Activated B cell treated with CpG ODN at 0.5 μM for 24 hours (primary cell): ENCODE measurements around the gene PSENEN. TPM values are rescaled to one million over a fixed set of nuclear protein-coding genes. Genes with fewer than 3 reads are reported as not detected.

Experiments
- ATAC-seq: fragments of 200-7000 bp; cut with Tn5 transposase; one replicate; pipeline ENCODE4 v1.10.0; 2021; ENCODE audit warnings: low read depth, mild to moderate bottlenecking, moderate library complexity
- CTCF ChIA-PET: fragments of 350-600 bp; sonication (Branson Sonifier 250); formaldehyde crosslinking; loops from one replicate; lab custom pipeline; 2021; ENCODE audit warnings: antibody characterized with exemption; lab: Charles Lee
- POLR2A ChIA-PET: fragments of 350-600 bp; sonication (Branson Sonifier 250); formaldehyde crosslinking; loops from one replicate; lab custom pipeline; 2021; ENCODE audit warnings: antibody characterized with exemption; lab: Charles Lee
- DNase-seq: peaks from one replicate; pipeline ENCODE4 v3.0.0; 2022
- H3K27ac Mint-ChIP-seq: one replicate; pipeline ENCODE4 v1.8.0; 2020; ENCODE audit warnings: mixed read lengths
- H3K27me3 Mint-ChIP-seq: one replicate; pipeline ENCODE4 v1.8.0; 2021; ENCODE audit warnings: mixed read lengths
- H3K36me3 Mint-ChIP-seq: one replicate; pipeline ENCODE4 v1.8.0; 2021; ENCODE audit warnings: low read depth, mixed read lengths
- H3K4me1 Mint-ChIP-seq: one replicate; pipeline ENCODE4 v1.8.0; 2021; ENCODE audit warnings: mixed read lengths
- H3K4me3 Mint-ChIP-seq: one replicate; pipeline ENCODE4 v1.8.0; 2020; ENCODE audit warnings: mild to moderate bottlenecking, mixed read lengths
- H3K9me3 Mint-ChIP-seq: one replicate; pipeline ENCODE4 v1.8.0; 2020; ENCODE audit warnings: mixed read lengths
- CTCF ChIP-seq: fragments of 200-600 bp; IDR thresholded peaks from one replicate; pipeline ENCODE4 v1.8.0; 2022; ENCODE audit warnings: antibody characterized with exemption, mild to moderate bottlenecking
- intact Hi-C: fragments of 100-400 bp; cut with micrococcal nuclease; formaldehyde crosslinking; loops from one replicate; pipeline ENCODE4 v1.15.1; 2024
- total RNA-seq: library from RNA; stranded (reverse); gene quantifications from 2 replicates; pipeline ENCODE4 v1.2.3, GENCODE V29; 2022

PSENEN gene
- total RNA-seq, 1 donor from 2014 or later: 45.0 TPM

DNA sequence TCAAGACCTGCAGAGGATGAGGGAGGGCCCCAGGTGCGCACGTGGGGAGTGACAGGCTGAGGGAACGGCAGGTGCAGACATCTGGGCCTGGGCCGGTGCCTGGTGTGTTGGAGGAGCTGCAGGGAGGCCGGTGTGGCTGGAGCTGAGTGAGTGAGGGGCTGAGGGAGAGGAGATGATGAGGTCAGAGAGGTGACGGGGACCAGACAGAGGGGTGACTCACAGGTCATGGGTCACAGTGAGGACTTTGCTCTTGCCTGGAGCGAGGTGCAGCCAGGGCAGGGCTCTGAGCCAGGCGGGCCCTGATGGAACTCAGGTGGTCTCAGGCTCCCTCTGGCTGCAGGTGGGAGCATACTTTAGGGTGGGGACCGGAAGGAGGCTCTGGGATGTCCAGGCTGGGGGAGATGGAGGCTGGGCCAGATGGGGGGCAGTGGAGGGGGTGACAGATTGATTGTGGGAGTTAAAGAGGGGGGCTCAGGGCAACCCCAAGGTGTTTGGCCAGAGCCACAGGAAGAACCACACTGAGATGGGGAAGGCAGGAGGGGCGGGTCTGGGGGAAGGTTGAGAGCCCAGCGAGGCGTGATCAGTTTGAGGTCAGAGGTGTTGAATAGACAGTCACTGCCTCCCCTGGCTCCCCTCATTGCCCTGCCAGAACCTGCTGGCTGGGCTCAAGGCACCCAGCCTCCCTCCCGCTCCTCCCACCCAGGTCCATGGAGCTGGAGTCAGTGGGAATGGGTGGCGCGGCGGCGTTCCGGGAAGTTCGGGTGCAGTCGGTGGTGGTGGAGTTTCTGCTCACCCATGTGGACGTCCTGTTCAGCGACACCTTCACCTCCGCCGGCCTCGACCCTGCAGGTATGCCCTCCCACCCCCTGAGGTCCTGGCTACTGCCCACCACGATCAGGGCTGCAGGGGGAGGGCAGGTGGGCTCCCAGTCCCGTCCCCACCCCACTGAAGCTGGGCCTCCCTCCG lies 38.3 kb downstream of the PSENEN start:
- DNase-seq (no peak), ATAC-seq (no peak)
- ChIA-PET POLR2A (no interaction called here), CTCF (no interaction called here)
- TF ChIP-seq CTCF: no peak
- no peaks in the 10 kb centered on the region for H3K9me3 Mint-ChIP-seq
- intact Hi-C loops: no loop called here
- H3K4me1 Mint-ChIP-seq: no peaks in the 10 kb centered on the region
- H3K27me3 Mint-ChIP-seq: no peaks in the 10 kb centered on the region
- no peak overlapping the region for H3K27ac Mint-ChIP-seq
- H3K36me3 Mint-ChIP-seq: peaks cover 7% of the 10 kb centered on the region
- H3K4me3 Mint-ChIP-seq: no peak overlapping the region

DNA sequence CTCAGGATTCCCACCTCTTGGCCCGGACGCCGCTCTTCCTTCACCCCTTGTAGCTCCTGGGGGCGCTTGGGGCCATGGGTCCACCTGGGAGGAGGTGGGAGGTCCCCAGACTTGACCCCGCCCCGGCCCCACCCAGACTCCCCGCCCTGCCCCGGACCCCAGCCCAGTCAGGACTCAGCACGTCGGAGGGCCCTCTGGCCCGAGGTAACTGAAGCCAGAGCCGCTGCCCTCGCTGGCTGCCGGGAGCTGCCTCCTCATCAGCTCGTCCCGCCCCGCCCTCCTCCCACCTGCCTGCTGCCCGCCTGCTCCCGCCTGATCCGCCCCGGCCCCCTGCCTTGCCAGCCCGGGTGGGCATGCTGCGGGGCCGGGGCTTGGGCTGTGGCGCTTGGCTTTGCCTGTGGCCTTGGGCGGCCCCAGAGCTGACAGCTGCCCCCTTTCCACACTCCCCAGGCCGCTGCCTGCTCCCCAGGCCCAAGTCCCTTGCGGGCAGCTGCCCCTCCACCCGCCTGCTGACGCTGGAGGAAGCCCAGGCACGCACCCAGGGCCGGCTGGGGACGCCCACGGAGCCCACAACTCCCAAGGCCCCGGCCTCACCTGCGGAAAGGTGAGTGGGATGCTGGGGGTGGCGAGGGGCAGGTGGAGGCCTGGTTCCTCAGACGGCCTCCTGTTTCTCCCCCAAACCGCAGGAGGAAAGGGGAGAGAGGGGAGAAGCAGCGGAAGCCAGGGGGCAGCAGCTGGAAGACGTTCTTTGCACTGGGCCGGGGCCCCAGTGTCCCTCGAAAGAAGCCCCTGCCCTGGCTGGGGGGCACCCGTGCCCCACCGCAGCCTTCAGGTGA lies 39.3 kb downstream of the PSENEN start:
- Mint-ChIP-seq H3K4me1 (no peaks in the 10 kb centered on the region), H3K27ac (no peak overlapping the region), H3K27me3 (no peaks in the 10 kb centered on the region), H3K36me3 (peaks cover 7% of the 10 kb centered on the region), H3K4me3 (no peak overlapping the region), H3K9me3 (no peaks in the 10 kb centered on the region)
- POLR2A ChIA-PET: no interaction called here
- ATAC-seq: no peak
- intact Hi-C loops: no loop called here
- CTCF ChIA-PET: no interaction called here
- TF ChIP-seq CTCF: no peak
- DNase-seq: no peak

DNA sequence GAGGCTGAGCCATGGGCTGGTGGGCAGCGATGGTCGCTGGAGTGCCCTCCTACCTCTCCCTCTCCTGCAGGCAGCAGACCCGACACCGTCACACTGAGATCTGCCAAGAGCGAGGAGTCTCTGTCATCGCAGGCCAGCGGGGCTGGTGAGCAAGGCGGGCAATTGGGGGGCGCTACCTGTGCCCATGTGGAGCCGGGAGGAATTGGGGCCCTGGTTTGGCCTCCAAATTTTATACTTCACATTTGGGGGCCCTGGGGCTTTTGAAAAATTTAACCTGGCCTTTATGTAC lies 39.8 kb downstream of the PSENEN start:
- Mint-ChIP-seq H3K4me1 (no peaks in the 10 kb centered on the region), H3K9me3 (no peaks in the 10 kb centered on the region), H3K4me3 (no peak overlapping the region), H3K27ac (no peak overlapping the region), H3K36me3 (peaks cover 7% of the 10 kb centered on the region), H3K27me3 (no peaks in the 10 kb centered on the region)
- DNase-seq (no peak), ATAC-seq (no peak)
- ChIA-PET CTCF (no interaction called here), POLR2A (no interaction called here)
- intact Hi-C loops: no loop called here
- TF ChIP-seq CTCF: no peak

DNA sequence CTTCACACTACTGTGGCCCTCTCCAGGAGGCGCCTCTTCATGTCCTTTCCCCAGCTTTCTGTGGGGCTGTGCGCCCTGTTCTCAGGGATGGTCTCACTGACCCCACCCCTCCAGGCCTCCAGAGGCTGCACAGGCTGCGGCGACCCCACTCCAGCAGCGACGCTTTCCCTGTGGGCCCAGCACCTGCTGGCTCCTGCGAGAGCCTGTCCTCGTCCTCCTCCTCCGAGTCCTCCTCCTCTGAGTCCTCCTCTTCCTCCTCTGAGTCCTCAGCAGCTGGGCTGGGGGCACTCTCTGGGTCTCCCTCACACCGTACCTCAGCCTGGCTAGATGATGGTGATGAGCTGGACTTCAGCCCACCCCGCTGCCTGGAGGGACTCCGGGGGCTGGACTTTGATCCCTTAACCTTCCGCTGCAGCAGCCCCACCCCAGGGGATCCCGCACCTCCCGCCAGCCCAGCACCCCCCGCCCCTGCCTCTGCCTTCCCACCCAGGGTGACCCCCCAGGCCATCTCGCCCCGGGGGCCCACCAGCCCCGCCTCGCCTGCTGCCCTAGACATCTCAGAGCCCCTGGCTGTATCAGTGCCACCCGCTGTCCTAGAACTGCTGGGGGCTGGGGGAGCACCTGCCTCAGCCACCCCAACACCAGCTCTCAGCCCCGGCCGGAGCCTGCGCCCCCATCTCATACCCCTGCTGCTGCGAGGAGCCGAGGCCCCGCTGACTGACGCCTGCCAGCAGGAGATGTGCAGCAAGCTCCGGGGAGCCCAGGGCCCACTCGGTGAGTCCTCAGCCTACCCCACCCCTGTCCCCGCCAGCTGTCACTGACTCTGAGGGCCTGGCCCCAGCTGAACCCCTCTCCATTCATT lies 41.1 kb downstream of the PSENEN start:
- ChIA-PET POLR2A (no interaction called here), CTCF (no interaction called here)
- no peak for TF ChIP-seq CTCF
- ATAC-seq (no peak), DNase-seq (no peak)
- intact Hi-C loops: no loop called here
- H3K27me3 Mint-ChIP-seq: no peaks in the 10 kb centered on the region
- no peak overlapping the region for H3K27ac Mint-ChIP-seq
- H3K4me3 Mint-ChIP-seq: no peak overlapping the region
- peaks cover 2% of the 10 kb centered on the region for H3K36me3 Mint-ChIP-seq
- no peaks in the 10 kb centered on the region for H3K9me3 Mint-ChIP-seq
- no peaks in the 10 kb centered on the region for H3K4me1 Mint-ChIP-seq
